ENCODE results near the gene XXYLT1.

GRCh38 chr3:195204360-195205163, 66.4 kb downstream of the XXYLT1 start:
- TF ChIP-seq CTCF (IDR thresholded peaks at IDR 0.05), result no peak
- no peak for TF ChIP-seq POLR2AphosphoS5 (IDR thresholded peaks at IDR 0.05; ENCODE audit: insufficient read depth in 1 of 2, low read depth in 1 of 2)

All from vagina (tissue), 2 donors.